IMR-90 (cell line): ENCODE results near the gene NENF. TPM values are rescaled to one million over a fixed set of nuclear protein-coding genes. Genes with fewer than 3 reads are reported as not detected.

Experiments used
- ATAC-seq: fragments of 200-7000 bp; cut with Tn5 transposase; 2 replicates; pipeline ENCODE4 v1.9.1; 2020; ENCODE audit warnings: low read depth, mild to moderate bottlenecking, moderate library complexity
- BruUV-seq: library from RNA; stranded (reverse); fragments of 400-500 nt; replicated peaks from 2 replicates; lab custom pipeline; 2021; lab: Mats Ljungman, UMichigan
- CTCF ChIA-PET: fragments of 300-600 bp; formaldehyde crosslinking; extraction: SDS; loops from one replicate; lab custom pipeline; 2021; ENCODE audit warnings: antibody characterized with exemption; lab: Yijun Ruan, JAX
- POLR2A ChIA-PET: fragments of 300-600 bp; sonication (Branson Sonifier 250); formaldehyde crosslinking; loops from one replicate; lab custom pipeline; 2022; ENCODE audit warnings: antibody characterized with exemption; ENCODE audit not compliant: unreplicated experiment; lab: Charles Lee
- DNase-seq: peaks from one replicate; pipeline ENCODE4 v3.0.0; 2013
- H2AFZ ChIP-seq: replicated peaks from 2 replicates; pipeline ENCODE3; 2013; ENCODE audit warnings: low read length, mild to moderate bottlenecking; ENCODE audit not compliant: poor library complexity
- H2AK5ac ChIP-seq: 2 replicates; pipeline ENCODE4 v1.6.1; 2013; ENCODE audit warnings: low read depth, low read length, inconsistent platforms
- H2AK9ac ChIP-seq: replicated peaks from 2 replicates; pipeline ENCODE3; 2013; ENCODE audit warnings: mild to moderate bottlenecking, low read depth, low read length, moderate library complexity; ENCODE audit not compliant: poor library complexity
- H2BK120ac ChIP-seq: 2 replicates; pipeline ENCODE4 v1.6.1; 2013; ENCODE audit warnings: low read depth, low read length, inconsistent platforms
- H2BK15ac ChIP-seq: 3 replicates; pipeline ENCODE4 v1.6.1; 2013; ENCODE audit warnings: low read depth, low read length, inconsistent platforms
- H2BK20ac ChIP-seq: 2 replicates; pipeline ENCODE4 v1.6.1; 2013; ENCODE audit warnings: low read depth, mild to moderate bottlenecking, inconsistent platforms, low read length, moderate library complexity
- H2BK5ac ChIP-seq: 2 replicates; pipeline ENCODE4 v1.6.1; 2013; ENCODE audit warnings: mild to moderate bottlenecking, low read depth, low read length, inconsistent platforms; ENCODE audit not compliant: poor library complexity, severe bottlenecking
- H3K14ac ChIP-seq: replicated peaks from 2 replicates; pipeline ENCODE4 v1.6.1; 2013; ENCODE audit warnings: low read depth, low read length, inconsistent platforms
- H3K18ac ChIP-seq: 2 replicates; pipeline ENCODE4 v1.6.1; 2013; ENCODE audit warnings: low read depth, low read length, control low read depth
- H3K23ac ChIP-seq: 2 replicates; pipeline ENCODE4 v1.6.1; 2013; ENCODE audit warnings: low read depth, low read length, inconsistent platforms
- H3K27ac ChIP-seq: 2 replicates; pipeline ENCODE4 v1.5.1; 2013; ENCODE audit warnings: mild to moderate bottlenecking, control low read depth, low read length; ENCODE audit not compliant: insufficient read depth
- H3K27me3 ChIP-seq: 2 replicates; pipeline ENCODE4 v1.6.1; 2013; ENCODE audit warnings: low read length; ENCODE audit not compliant: control insufficient read depth, insufficient read depth
- H3K36me3 ChIP-seq: 2 replicates; pipeline ENCODE4 v1.6.1; 2013; ENCODE audit warnings: low read length, mixed read lengths; ENCODE audit not compliant: control insufficient read depth, insufficient read depth
- H3K4ac ChIP-seq: 2 replicates; pipeline ENCODE4 v1.6.1; 2013; ENCODE audit warnings: low read depth, low read length, inconsistent platforms
- H3K4me1 ChIP-seq: 2 replicates; pipeline ENCODE4 v1.6.1; 2013; ENCODE audit warnings: low read length, mixed read lengths; ENCODE audit not compliant: control insufficient read depth, insufficient read depth
- H3K4me2 ChIP-seq: 2 replicates; pipeline ENCODE4 v1.6.1; 2013; ENCODE audit warnings: low read depth, mild to moderate bottlenecking, control low read depth, low read length, moderate library complexity
- H3K4me3 ChIP-seq: 2 replicates; pipeline ENCODE4 v1.5.1; 2013; ENCODE audit warnings: low read depth, mild to moderate bottlenecking, control low read depth, low read length, moderate library complexity; ENCODE audit not compliant: insufficient read depth
- H3K56ac ChIP-seq: 2 replicates; pipeline ENCODE4 v1.6.1; 2013; ENCODE audit warnings: low read length, inconsistent platforms; ENCODE audit not compliant: insufficient read depth; ENCODE audit errors: extremely low read depth
- H3K79me1 ChIP-seq, 2 experiments: 2 replicates each; pipeline ENCODE4 v1.6.1; 2013; ENCODE audit warnings: low read length in 2 of 2, inconsistent platforms in 1 of 2, low read depth in 1 of 2
- H3K9ac ChIP-seq: 2 replicates; pipeline ENCODE4 v1.6.1; 2013; ENCODE audit warnings: low read depth, low read length, control low read depth
- H3K9me1 ChIP-seq: 2 replicates; pipeline ENCODE4 v1.6.1; 2013; ENCODE audit warnings: low read length, inconsistent platforms; ENCODE audit not compliant: insufficient read depth
- H3K9me3 ChIP-seq: 2 replicates; pipeline ENCODE4 v1.6.1; 2013; ENCODE audit warnings: low read length; ENCODE audit not compliant: control insufficient read depth, insufficient read depth
- H4K20me1 ChIP-seq: 2 replicates; pipeline ENCODE4 v1.6.1; 2013; ENCODE audit warnings: low read length, inconsistent platforms; ENCODE audit not compliant: insufficient read depth
- H4K5ac ChIP-seq: 2 replicates; pipeline ENCODE4 v1.6.1; 2013; ENCODE audit warnings: mild to moderate bottlenecking, low read depth, low read length, control low read depth
- H4K8ac ChIP-seq, 2 experiments: 2 replicates each; pipeline ENCODE4 v1.6.1; 2013; ENCODE audit warnings: low read depth in 2 of 2, low read length in 2 of 2, control low read depth in 1 of 2, inconsistent platforms in 1 of 2
- H4K91ac ChIP-seq: 2 replicates; pipeline ENCODE4 v1.6.1; 2013; ENCODE audit warnings: low read depth, low read length, inconsistent platforms; ENCODE audit not compliant: insufficient read depth
- BHLHE40 ChIP-seq: fragments of 150-350 bp; IDR thresholded peaks from 2 replicates; pipeline ENCODE4 v1.6.1; 2016; ENCODE audit warnings: mild to moderate bottlenecking, low read depth, low read length
- CEBPB ChIP-seq: IDR thresholded peaks from 2 replicates; pipeline ENCODE4 v1.6.1; 2012; ENCODE audit warnings: low read depth, low read length, improper control_type of control experiment
- CHD1 ChIP-seq: IDR thresholded peaks from 2 replicates; pipeline ENCODE4 v1.6.1; 2012; ENCODE audit warnings: low read depth, low read length, improper control_type of control experiment
- CTCF ChIP-seq: conservative IDR thresholded peaks from 2 replicates; pipeline ENCODE4 v1.5.1; 2012; ENCODE audit warnings: mild to moderate bottlenecking, low read depth, low read length, improper control_type of control experiment
- FOS ChIP-seq: fragments of 150-350 bp; IDR thresholded peaks from 2 replicates; pipeline ENCODE4 v1.6.1; 2016; ENCODE audit warnings: low read depth, low read length
- MAZ ChIP-seq: IDR thresholded peaks from 2 replicates; pipeline ENCODE4 v1.6.1; 2012; ENCODE audit warnings: low read depth, mild to moderate bottlenecking, low read length, improper control_type of control experiment, moderate library complexity, borderline replicate concordance
- MXI1 ChIP-seq: IDR thresholded peaks from 2 replicates; pipeline ENCODE4 v1.6.1; 2012; ENCODE audit warnings: low read depth, mild to moderate bottlenecking, low read length, moderate library complexity, borderline replicate concordance
- NFE2L2 ChIP-seq: fragments of 150-350 bp; IDR thresholded peaks from 2 replicates; pipeline ENCODE4 v1.6.1; 2016; ENCODE audit warnings: low read depth, mild to moderate bottlenecking, low read length
- POLR2A ChIP-seq: IDR thresholded peaks from 2 replicates; pipeline ENCODE4 v1.6.1; 2012; ENCODE audit warnings: mild to moderate bottlenecking, low read depth, low read length
- RAD21 ChIP-seq: IDR thresholded peaks from 2 replicates; pipeline ENCODE4 v1.6.1; 2012; ENCODE audit warnings: low read length, improper control_type of control experiment
- RCOR1 ChIP-seq: IDR thresholded peaks from 2 replicates; pipeline ENCODE4 v1.6.1; 2012; ENCODE audit warnings: mild to moderate bottlenecking, low read length, improper control_type of control experiment; ENCODE audit not compliant: insufficient replicate concordance
- SMC3 ChIP-seq: fragments of 150-350 bp; IDR thresholded peaks from 2 replicates; pipeline ENCODE4 v1.6.1; 2016; ENCODE audit warnings: low read depth, mild to moderate bottlenecking, antibody characterized with exemption, low read length, moderate library complexity
- WGBS, 2 experiments: methylation state at CpG; one replicate each; pipeline versions ENCODE4 v1.1.5 to v1.1.7; 2013; ENCODE audit warnings: missing lambda C conversion rate in 2 of 2; ENCODE audit not compliant: insufficient read length in 1 of 2; ENCODE audit errors: extremely low coverage in 2 of 2; 5-methylcytosine and 5-hydroxymethylcytosine counted together
- dilution Hi-C: fragments of 300-500 bp; cut with HindIII; formaldehyde crosslinking; loops from one replicate; pipeline ENCODE4 v1.14.3; 2018; ENCODE audit warnings: low sequenced_read_pairs; ENCODE audit not compliant: unreplicated experiment
- in situ Hi-C: fragments of 300-500 bp; cut with MboI; formaldehyde crosslinking; loops from 3 replicates; pipeline ENCODE4 v1.14.3; 2019; ENCODE audit warnings: low sequenced_read_pairs, inconsistent platforms, mixed read lengths
- intact Hi-C: fragments of 100-400 bp; cut with micrococcal nuclease; formaldehyde crosslinking; loops from 2 replicates; pipeline ENCODE4 v1.10.0; 2022
- polyA plus RNA-seq, 3 experiments: library from polyadenylated mRNA; depleted of rRNA; stranded (reverse); fragments of >200 nt; gene quantifications; 2 replicates each; pipeline ENCODE4 v1.2.3, GENCODE V29; 2012; ENCODE audit warnings: low replicate concordance in 1 of 3
- total RNA-seq: library from RNA; depleted of rRNA; stranded (reverse); fragments of >200 nt; gene quantifications from 2 replicates; pipeline ENCODE4 v1.2.3, GENCODE V29; 2012
- TF ChIP-seq, protein P1 (sequence below): fragments of 150-350 bp; IDR thresholded peaks from 2 replicates; pipeline ENCODE4 v1.6.1; 2017; ENCODE audit warnings: mild to moderate bottlenecking, antibody characterized with exemption, low read length, low read depth

The NENF gene
- total and polyA plus RNA-seq, 2 of the 4 experiments (the other 2 are of a cell fraction) = 16.0 to 40.4 TPM

DNA sequence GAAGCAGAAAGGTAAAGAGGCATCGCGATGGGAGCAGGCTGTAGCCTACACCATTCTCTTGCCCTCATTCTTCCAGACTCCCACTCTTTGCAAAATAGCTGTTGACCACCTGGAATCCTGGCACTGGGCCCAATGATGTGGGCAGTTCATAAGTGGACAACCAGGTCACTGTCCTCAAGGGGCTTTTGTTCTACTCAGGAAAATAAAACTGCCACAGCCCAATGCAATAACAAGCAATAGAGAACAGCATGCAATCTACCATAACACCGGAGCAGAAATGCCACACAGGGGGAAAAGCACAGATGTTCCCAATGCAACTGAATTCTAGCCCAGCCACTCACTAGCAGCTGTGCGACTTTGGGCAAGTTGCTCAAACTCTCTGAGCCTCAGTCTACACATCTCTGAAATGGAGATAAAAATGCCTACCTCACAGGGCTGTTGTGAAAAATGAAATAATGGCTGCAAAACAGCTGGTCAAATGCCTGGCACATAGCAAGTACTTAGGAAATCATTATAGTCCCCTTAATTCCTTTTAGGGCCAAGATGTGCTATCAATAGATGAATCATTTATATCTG is 56.7 kb downstream of the NENF start (continued):
- TF ChIP-seq, protein P1, sequence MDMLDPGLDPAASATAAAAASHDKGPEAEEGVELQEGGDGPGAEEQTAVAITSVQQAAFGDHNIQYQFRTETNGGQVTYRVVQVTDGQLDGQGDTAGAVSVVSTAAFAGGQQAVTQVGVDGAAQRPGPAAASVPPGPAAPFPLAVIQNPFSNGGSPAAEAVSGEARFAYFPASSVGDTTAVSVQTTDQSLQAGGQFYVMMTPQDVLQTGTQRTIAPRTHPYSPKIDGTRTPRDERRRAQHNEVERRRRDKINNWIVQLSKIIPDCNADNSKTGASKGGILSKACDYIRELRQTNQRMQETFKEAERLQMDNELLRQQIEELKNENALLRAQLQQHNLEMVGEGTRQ = no peak
- TF ChIP-seq BHLHE40 = no peak
- TF ChIP-seq CHD1 = no peak

DNA sequence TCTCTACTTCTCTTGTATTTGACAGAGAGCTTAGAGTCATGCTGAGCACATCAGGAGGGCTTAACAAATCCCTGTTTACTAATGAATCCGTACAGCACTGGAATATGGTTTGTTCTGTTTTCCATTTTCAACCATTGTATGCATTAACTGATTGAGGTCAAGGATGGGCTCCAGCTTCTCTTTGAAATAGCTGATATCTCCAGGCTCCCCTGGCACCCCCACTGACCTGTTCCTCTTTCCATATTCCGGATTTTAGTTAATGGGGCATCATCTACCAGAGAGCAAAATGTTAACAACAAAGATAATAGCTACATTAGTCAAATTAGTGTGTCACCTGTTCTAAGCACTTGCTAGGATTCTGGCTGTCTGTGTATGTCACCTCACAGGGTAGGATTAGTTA is 57.6 kb downstream of the NENF start:
- ATAC-seq = no peak
- Histone ChIP-seq H4K5ac (no peak overlapping the region), H3K27ac (no peak overlapping the region), H3K36me3 (no peaks in the 10 kb centered on the region), H3K9me1 (peaks cover 10% of the 10 kb centered on the region; the same call in 1 of the 2 replicates), H2AK9ac (no peak overlapping the region), H4K8ac (no peak overlapping the region), H3K9me3 (no peaks in the 10 kb centered on the region), H3K4me2 (no peak overlapping the region), H3K79me1 (no peaks in the 10 kb centered on the region), H4K91ac (no peak overlapping the region), H2AFZ (no peak overlapping the region), H3K56ac (no peak overlapping the region), H3K23ac (no peak overlapping the region), H2BK120ac (no peak overlapping the region), H3K4me3 (no peak overlapping the region), H3K4ac (no peak overlapping the region; the same call in 1 of the 2 replicates), H3K14ac (no peak overlapping the region), H3K9ac (no peak overlapping the region), H2BK15ac (no peak overlapping the region), H2BK20ac (no peak overlapping the region), H3K4me1 (peaks cover 11% of the 10 kb centered on the region), H2AK5ac (no peak overlapping the region; the same call in 1 of the 2 replicates), H3K18ac (no peak overlapping the region), H2BK5ac (no peak overlapping the region), H3K27me3 (no peaks in the 10 kb centered on the region), H4K20me1 (peaks cover 3% of the 10 kb centered on the region; the same call in 1 of the 2 replicates)
- intact Hi-C loops (no loop called here), dilution Hi-C loops (no loop called here), in situ Hi-C loops (no loop called here)
- CTCF ChIA-PET = interaction anchor here (2.0 kb wide), 1 partner anchor 13 kb away, joined by 8 read pairs; no protein-coding TSS in a partner anchor
- POLR2A ChIA-PET = no interaction called here
- DNase-seq = no peak
- 60% methylated on average over 1 of the region's 2 CpGs; no CpG with 5 or more reads in 1 of the 2 experiments for WGBS, 2 experiments
- no TSS peak for BruUV-seq
- TF ChIP-seq FOS = no peak
- TF ChIP-seq, protein P1 = no peak
- no peak for TF ChIP-seq RCOR1
- TF ChIP-seq CEBPB = no peak
- TF ChIP-seq SMC3 = no peak
- TF ChIP-seq BHLHE40 = no peak
- no peak for TF ChIP-seq CTCF
- TF ChIP-seq POLR2A = no peak
- TF ChIP-seq NFE2L2 = no peak
- no peak for TF ChIP-seq RAD21
- no peak for TF ChIP-seq MXI1
- no peak for TF ChIP-seq CHD1
- no peak for TF ChIP-seq MAZ
